GM21723 (cell line): Measurements from ENCODE around the gene TEX261.
"Not testable (repeated sequence)": the region's sequence is repeated elsewhere in the genome, so short reads cannot be mapped to it uniquely, and the experiment has no call there.

Experiments
- ATAC-seq: cut with Tn5 transposase; IDR thresholded peaks from one replicate; pipeline ENCODE4 v1.9.1; 2021; ENCODE audit warnings: mild to moderate bottlenecking, moderate library complexity; ENCODE audit not compliant: unreplicated experiment

TEX261 gene

DNA sequence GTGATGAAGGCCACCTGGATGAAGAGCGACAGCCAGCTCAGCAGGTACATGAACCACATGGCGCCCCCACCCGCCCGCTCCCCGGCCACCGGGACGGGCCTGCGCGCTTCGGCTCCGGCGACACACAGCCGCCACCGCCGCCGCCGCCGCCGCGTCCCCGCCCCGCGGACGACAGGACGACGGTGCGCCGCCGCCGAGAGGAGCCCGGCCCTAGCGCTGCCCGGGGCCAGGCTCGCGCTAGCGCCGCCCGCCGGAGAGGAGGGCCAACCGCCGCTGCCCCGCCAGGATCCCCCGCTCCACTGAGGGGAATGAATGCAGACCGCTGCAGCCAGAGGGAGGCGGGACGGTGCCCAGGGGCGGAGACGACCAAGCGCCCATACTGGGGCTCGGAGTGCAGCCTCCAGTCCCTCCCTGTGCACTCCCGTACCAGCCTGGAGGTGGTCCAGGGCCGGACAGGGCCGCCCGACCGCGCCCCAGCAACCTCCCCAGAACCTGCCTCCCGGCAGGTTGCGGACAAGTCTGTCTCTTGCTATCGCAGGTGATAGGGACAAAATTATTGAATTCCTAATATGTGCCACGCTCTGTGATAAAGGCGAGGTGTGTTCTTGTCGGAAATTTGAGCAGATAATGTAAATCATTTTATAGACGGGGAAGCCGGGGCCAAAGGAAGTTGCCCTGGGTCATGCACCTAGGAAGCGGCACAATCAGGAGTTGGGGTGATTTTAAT lies at the start of gene TEX261:
Gene TEX261 (minus strand): TSS at position 175 of the 727 bp plus-strand sequence. CDS start 116 bp downstream, at position 59.
- peak; percentile 97 for ATAC-seq

DNA sequence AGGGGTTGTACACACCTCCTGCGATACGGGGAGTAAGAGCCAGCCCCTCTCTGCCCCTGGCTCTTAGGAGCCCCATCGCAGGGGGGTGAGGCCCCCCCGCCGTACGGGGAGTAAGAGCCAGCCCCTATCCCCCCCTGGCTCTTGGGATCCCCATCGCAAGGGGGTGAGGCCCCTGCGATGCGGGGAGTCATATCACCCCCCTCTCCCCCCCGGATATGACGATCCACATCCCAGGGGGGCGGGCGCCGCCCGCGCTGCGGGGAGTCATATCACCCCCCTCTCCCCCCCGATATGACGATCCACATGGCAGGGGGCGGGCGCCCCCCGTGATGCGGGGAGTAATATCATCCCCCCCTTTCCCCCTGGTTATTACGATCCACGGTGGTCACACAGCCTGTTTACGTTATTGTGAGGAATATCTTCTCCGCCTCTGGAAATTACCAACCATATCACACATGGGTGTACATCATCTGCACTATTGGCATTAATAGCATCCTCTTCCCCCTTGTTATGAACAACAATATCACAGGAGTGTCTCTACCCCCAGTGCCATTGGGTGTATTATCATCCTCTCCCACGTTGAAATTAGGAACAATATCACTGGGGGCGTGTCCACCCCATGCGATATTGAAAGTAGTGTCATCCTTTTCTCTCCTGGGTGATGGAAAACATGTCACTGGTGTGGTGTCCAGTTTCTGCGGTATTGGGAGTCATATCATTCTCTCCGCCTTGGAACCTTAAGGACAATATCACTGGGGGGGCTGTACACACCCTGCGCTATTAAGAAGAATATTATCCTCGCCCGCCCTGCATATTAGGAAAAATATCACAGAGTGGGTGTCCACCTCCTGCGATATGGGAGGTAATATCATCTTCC lies 49.1 kb upstream of the TEX261 start:
- no peak for ATAC-seq

DNA sequence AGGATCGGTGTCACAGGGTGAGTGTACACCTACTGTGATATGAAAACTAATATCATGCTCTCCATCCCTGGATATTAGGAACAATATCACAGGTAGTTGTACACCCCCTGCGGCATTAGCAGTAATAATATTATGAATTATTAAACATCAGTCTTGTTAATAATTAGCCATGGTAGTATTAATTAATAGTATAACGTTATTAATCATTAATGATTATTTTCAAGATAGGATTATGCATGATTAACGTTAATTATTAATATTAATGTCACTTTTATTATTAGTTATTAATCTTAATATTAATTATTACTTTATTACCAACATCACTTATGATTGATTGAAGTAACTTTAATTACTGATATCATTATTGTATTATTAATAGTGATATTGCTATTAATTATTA lies 47.6 kb upstream of the TEX261 start:
- ATAC-seq, result no peak

DNA sequence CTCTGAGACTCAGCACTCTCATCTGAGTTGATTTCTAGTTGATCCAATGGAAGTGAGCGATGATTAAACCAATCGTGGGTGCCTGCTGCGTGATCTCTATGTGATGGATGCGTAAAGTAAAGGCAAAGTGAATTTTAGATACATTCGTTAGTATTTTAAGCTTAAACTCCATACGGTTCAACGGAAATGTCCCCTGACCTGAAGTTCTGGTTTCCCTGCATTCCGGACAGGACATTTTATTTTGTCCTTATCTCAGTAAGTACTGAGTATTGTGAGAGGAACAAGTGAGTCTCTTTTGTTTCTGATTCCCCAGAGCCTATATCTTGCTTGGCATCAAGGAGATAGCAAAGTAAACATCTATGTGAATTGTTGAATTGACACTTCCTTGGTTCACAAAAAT lies 41.6 kb upstream of the TEX261 start:
- ATAC-seq, result not testable (repeated sequence)

DNA sequence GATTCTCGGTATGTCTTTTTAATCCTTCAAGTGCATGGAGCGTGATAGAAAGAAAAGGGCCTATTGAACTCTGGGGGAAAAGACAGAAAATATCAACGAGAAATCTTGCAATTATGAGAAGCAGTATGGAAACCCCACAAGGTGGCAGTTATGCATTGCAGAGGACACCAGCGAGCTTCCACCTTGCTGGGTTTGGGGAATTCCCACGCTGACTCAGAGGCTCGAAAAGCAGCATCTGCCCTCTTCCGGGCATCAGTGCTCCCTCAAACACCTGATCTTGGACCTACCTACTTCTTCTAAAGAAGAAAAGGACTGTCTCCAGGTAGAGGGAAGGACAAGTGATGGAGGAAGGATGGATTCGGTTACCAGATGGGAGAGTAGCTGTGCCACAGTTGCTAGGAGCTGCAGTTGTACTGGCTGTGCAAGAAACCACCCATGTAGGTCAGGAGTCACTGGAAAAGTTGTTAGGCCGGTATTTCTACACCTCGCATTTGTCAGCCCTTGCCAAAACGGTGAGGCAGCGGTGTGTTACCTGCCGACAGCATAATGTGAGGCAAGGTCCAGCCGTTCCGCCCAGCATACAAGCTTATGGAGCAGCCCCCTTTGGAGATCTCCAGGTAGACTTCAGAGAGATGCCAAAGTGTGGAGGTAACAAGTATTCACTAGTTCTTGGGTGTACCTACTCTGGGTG lies 29.0 kb upstream of the TEX261 start:
- ATAC-seq, result not testable (repeated sequence)

DNA sequence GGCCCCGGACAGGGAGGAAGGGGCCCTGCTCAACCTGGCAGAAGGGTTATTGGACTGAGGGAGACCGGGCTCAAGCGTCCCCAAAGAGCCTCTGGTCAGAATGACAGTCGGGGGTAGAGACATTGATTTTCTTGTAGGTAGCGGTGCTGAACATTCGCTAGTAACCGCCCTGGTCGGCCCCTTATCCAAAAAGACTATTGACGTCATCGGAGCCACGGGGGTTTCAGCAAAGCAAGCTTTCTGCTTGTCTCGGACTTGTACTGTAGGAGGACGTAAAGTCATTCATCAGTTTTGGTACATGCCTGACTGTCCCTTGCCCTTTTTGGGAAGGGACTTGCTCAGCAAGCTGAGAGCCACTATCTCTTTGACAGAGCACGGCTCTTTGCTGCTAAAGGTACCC lies 26.7 kb upstream of the TEX261 start:
- ATAC-seq, result not testable (repeated sequence)

DNA sequence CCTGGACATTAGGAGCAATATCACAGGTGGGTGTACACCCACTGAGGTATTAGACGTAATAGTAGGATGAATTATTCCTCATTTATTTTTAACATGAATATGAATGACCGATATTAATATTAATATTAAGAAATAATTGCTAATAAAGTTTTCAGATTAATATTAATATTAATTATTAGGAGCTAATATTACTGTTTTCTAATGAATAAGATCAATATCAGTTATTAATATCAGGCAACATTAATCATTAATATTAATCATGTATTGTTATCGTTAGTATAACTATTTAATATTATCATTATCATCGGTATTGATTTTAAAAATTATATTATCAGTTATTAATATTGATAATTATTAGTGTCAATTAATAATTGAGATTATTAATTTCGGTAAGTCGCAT lies 25.3 kb upstream of the TEX261 start:
- ATAC-seq, result not testable (repeated sequence)

DNA sequence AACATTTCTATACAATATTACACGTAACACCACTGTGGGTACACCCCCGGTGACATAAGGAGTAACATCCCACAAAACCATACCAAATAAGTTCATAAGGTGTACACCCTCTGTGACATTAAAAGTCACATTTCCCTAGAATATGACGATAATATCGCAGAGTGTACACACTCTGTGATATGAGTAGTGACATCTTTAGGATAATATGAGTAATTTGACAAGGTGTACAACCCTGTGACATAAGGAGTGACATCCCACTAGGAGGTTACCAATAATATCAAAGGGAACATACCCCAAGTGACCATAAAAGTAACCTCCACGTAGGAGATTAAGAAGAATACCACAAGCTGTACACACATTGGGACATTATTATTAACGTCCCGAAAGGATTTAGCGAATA lies 24.0 kb upstream of the TEX261 start:
- no peak for ATAC-seq

DNA sequence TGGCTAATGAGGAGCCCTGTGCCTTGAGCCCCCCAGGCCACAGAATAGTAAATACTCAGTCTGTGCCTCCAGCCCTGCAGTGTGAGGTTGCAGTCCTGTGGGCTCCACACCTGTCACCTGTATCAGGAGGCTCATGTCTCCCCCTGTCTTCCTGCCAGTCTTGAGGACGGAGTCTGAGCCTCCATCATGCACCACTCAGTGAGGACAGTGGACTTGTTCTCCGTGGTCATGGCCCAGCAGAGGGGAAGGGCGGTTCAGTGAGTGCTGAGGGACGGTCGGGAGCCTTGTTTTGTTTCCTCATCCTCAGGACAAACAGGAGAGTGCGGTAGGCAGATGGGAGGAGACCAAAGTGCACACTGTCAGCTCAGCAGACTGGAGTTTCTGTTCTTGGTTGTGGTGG lies 17.1 kb upstream of the TEX261 start:
- not testable (repeated sequence) for ATAC-seq

DNA sequence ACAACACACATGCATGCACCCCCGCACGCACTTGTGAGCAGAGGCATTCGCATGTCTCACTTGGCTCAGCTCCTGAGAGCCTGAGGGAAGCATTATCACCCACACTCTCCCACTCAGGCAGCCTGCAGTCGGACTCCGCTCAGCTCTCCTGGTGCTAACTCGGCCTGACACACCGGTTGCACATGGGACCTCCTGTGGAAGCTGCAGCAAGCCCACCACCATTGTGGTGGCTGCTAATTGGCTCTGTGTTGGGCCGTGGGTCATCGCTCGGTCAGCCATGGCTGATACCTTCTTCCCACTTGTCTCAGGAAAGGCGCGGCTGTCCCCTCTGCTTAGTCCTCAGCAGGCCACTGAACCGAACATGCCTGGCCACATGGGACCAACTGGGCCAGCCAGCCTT lies 13.7 kb upstream of the TEX261 start:
- no peak for ATAC-seq

DNA sequence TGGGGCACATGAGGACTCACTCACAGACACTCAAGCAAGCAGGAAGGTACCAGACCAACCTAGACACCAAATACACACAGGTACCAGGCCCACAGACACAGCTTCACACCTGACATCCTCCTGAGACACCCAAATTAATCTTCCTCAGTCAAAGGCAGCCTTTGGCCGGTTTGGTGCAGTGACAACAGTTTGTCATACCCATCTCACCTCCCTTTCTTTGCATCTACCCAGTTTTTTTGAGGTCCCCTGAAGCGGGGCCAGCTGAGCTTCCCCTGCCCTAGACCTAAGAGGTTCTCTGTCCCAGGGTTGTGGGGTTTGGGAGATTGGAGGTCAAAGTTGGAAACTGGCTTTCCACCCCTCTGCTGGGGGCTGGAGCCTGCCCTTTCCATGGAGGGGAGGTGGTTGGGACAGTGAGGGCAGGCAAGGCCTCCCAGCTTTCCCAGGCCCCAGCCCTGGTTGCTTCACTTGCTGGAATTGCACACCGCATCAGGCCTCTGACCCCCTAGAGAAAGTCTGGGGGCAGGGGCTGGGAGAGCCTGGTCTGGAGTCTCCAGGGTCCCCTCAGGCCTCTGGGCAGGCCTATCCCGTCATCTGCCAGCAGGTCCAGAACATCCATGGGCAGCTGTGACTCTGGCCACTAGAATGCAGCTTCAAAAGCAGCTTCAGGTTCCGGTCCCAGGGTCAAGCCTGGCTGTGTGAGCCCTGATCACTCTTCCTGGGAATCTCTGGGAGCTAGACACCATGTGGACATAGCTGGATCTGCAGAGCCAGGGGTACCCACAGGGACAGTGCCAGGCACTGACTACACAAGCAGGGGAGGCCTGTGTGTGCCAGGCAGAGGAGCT lies 12.5 kb upstream of the TEX261 start:
- no peak for ATAC-seq

DNA sequence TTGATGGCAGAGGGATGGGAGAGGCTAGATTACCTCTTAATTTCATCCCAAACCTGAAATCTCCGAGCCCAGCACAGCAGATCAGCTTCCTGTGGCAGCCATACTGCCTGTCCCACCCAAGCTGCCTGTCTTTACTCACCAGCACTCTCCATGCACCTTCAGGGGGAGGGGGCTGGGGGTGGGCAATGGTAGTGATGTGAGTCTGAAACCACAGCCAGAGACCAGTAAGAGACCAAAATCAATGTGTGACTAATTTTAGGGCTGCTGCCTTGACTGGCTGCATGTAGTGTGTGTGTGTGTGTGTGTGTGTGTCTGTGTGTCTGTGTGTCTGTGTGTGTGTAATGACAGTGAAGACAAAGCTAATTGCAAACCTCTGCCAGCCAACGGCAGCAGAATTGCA lies 11.7 kb upstream of the TEX261 start:
- ATAC-seq, result no peak

DNA sequence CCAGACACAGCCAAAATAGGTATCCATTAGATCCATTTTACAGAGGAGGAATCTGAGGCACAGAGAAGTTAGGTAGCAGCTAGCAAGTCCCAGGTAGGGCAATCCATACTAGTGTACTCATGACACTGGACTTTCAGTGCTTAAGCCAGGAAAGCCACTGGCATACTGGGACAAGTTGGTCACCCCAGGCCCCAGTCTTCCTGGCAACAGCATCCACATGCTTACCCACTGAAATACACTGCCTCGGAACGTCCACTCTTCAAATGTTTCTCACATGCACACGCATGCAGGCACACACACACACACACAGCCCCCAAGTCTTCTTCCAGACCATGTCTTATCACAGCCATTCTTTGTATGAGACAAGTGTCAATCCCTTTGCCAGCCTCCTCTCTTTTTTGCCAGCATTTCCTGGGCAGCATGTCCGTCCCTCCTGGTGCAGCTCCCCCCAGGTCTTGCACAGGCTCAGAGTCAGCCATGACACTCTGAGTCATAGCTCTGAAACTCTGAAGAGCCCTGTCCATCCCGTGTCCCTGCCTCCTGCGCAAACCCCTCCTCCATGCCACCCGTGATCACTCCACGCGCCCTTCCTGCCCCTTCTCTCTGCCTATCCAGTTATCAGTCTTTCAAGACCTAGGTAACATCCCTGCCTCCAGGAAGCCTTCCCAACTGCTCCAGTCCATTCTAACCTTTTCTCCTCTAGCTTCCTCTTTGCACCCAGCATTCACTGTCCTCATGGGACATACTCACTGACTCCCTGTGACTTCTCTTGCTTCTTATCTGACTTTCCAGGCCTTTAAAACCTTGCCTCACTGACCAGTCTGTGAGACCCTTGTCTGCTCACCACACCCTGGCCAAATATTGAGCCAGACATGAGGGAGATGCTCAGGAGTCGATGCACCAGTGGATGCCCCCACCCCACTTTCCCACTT lies 10.9 kb upstream of the TEX261 start:
- no peak for ATAC-seq

DNA sequence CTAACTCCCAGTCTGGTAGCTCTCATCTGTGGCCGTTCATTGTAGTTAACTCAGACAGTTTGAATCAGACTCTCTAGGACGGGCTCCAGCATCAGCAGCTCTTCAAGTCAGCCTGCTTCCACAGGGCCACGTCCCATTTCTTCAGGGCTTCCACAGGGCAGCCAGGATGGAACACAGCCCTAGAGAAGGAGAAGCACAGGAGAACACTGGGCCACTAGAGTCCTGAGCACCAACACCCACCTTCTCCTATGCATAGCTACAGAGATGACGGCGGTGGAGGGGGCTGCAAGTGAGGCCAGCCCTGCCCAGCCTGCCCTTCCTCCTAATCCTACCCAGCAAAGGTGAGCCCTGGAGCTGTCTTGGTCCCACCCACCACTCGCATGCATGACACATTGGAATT lies 10.2 kb upstream of the TEX261 start:
- no peak for ATAC-seq

DNA sequence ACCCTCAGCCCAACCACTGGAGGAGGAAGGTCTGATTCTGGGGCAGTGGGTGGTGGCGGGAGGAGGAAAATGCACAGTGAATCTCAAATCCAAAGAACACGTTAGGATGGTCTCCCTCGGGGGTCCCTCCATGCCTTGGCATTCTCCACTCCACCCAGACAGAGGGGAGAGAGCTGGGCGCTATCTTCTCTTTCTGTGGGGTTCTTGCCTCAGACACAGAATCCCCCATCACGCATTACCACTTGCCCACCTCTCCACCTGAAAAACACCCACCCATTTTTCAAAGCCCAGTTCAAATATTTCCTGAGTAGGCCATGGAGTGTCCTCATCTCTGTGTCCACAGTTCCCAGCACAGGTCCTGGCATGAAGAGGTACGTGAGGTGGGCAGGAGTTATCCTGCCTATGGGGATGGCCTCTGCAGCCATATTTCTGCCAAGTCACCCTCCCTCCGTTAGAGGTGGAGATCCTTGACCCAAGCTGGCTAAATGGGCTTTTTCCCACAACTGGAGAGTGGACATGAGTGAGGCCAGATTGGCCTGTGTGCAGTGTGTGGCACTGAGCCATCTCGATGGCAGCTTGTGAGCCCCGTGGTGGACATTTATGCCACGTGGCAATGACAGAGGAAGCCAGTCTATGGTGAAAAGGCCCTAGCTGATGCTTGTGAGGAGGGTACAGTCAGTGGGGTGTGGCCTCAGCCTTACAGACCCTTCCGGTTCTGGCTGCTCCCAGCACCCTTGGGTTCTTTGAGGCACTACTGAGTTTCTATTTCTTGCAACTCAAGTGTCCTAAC lies 9.5 kb upstream of the TEX261 start:
- ATAC-seq, result no peak

DNA sequence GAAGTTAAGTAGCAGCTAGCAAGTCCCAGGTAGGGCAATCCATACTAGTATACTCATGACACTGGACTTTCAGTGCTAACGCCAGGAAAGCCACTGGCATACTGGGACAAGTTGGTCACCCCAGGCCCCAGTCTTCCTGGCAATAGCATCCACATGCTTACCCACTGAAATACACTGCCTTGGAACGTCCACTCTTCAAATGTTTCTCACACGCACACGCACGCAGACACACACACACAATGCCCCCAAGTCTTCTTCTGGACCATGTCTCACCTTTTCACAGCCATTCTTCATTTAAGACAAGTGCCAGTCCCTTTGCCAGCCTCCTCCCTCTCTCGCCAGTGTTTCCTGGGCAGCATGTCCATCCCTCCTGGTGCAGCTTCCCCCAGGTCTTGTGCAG lies 8.7 kb upstream of the TEX261 start:
- ATAC-seq, result no peak

DNA sequence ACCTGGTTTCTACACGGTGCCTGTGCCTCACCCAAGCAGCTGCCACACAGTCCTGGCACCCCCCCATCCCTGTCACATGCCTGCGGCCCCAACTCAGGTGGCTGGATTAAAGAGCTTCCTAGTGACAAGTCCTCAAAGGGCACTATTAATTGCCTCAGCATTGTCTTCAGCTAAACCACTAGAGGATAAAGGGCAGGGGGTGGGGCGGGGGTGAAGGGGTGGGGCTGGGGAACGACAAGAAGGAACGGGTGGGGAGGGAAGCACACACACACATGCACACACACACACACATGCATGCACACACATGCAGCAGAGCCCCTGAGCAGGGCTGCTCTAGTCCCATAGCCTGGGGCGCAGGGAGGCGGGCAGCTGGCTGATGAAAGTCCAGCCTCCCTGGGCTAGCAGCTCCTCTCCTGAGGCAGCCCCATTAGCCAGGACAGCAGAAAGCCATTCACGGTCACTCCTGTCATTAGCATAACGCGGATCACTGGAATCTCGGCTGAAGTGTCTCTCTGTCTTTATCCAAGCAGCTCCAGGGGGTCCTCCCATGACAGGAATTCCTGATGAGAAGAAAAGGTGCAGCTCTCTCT lies 7.4 kb upstream of the TEX261 start:
- ATAC-seq, result no peak

DNA sequence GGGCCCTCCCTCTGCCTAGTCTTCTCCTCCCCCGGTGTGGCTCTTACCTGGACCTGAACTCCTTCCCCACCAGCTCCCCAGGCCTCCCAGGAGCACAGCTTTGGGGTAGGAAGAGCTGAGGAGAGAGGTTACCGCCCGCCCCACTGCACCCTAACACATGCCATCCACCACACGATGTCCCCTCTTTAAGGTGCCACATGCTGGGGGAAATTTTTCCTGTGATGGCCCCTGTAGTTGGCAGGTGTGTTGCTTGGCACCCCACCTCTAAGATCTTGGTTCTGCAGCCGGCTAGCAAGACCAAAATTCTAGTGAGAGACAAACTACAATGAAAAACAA lies 6.9 kb upstream of the TEX261 start:
- no peak for ATAC-seq
